ACHN (cell line): Measurements from ENCODE around the gene DHFR2.
"Not testable (repeated sequence)": the region's sequence is repeated elsewhere in the genome, so short reads cannot be mapped to it uniquely, and the experiment has no call there.

Experiments used
- DNase-seq: peaks from one replicate; pipeline ENCODE4 v3.0.0-alpha.2; 2015
- in situ Hi-C: cut with HindIII; loops from 2 replicates; pipeline ENCODE4 v1.10.0; 2017; ENCODE audit warnings: low sequenced_read_pairs, low pct_ligation_motif_present, low pct_unique_long_range_greater_than_20kb

The DHFR2 gene

DNA sequence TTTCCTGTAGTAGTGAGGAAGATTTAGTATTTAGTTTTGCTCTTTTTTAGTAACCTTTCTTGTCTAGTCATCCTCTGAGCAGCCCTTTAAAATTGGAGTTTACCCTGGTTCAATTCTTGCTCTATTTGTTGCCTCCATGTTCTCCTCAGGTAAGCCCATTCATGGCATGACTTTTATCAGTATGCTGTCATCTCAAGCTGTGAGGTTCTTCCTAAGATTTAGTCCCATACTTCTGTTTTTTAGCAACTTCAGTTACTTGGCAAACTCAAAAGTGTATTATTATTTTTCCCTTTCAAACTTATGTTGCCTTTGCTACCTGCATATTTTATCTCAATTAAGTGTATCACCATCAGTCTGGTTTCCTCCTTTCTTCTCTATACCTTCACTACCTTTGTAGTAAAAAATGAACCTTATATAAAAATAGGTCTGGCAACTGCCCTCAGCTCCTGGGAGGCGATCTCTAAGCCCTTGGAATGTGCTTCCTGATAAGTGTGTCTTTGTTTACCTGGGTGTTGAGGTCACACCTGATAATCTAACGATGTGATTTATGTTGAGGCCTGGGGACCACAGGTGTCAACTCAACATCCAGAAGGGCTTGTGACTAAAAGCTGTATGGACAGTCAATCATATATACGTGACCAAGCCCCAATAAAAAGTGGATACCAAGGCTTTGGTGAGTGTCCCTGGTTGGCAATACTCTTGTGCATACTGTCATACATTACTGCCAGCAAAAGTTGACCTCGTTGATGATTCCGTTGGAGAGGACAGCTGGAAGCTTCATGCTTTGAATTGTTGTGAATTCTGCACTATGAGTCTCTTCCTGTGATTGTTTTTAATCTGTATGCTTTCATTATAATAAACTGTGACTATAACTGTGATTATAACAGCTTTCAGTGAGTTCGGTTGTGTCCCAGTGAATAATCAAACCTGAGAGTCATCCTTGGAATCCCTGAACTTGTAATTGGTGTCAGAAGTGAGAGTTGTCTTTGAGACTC is 4.1 kb upstream of the DHFR2 start:
- no peak for DNase-seq
- in situ Hi-C loops, result no loop called here

DNA sequence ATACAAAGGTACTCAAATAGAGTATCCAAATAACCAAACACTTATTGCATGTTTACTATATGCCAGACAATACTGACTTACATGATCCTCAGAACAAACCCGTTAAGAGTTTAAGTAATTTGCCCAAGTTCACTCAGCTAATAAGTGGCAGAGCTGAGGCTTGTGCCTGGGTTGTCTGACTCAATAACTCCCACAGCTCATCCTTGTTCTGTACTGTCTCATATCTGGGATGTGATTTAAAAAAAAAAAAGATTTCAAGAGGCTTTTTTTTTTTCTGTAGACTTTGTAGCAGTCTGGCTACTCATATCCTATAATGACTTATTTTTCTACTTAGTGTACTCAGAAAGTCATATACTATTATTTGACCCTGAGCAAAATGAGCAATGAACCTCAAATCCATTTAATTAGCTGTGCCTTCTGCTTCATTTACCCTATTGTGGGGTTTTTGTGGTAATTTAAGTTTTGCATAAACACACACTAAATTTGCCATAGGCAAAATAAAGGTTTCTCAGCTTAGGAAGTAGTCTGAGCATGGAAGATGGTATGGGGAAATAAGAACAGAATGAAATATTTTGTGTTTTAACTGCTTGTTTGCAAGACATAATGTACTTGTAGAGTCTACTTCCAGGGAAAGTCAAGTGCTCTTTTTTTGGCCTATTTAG is 3.2 kb upstream of the DHFR2 start:
- DNase-seq, result no peak
- in situ Hi-C loops, result no loop called here

- DNase-seq, result no peak
- in situ Hi-C loops, result no loop called here
Measured at GRCh38 chr3:94065122-94065521, 2.4 kb upstream of the DHFR2 start.

DNA sequence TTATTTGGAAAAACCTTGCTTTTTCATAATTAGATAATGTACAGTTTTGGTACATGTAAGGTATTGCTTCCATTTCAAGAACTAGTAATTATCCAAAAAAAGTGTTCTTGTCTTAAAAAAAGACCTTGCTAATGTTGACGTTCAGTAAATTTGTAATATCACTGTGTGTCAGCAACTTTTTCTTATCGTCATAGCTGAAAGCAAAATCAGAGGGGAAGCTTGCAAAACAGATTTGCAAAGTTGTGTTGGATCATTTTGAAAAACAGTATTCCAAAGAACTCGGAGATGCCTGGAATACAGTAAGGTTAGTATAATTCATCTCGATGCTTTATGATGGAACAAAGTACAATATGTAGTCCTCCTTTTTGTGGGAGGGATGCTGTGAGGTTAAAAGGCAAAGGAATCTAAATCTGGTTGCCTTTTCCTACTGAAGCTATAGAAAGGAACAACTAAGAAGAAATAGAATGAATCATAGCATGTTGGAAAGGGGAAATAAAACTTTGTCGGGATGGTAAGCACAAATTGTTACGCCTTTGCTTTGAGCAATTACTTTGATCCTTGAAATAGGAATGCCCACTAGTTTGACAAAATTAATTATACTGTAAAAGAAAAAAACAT is 1.6 kb upstream of the DHFR2 start:
- DNase-seq, result no peak
- in situ Hi-C loops, result no loop called here

- in situ Hi-C loops, result no loop called here
- peak; percentile 4 for DNase-seq
Measured at GRCh38 chr3:94063496-94064119, 892 bp upstream of the DHFR2 start.

DNA sequence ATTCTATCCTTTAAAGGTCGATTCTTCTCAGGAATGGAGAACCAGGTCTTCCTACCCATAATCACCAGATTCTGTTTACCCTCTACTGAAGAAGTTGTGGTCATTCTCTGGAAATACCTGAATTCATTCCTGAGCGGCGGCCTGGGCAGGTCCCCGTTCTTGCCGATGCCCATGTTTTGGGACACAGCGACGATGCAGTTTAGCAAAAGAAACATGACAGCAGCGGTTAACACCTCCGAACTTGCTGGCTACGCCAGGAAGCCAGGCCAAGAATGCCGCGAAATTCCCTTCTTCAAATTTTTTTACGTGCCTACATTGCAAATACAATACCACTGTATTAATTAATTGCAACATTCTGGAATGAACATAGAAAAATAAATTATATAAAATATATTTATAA is 1.4 kb downstream of the DHFR2 start:
- in situ Hi-C loops, result no loop called here
- DNase-seq, result no peak

- in situ Hi-C loops, result no loop called here
- no peak for DNase-seq
Measured at GRCh38 chr3:94050546-94050945, 12.2 kb downstream of the DHFR2 start.

GRCh38 chr3:94049267-94049666 is 13.4 kb downstream of the DHFR2 start:
- no peak for DNase-seq
- in situ Hi-C loops, result no loop called here

- in situ Hi-C loops, result no loop called here
- DNase-seq, result no peak
Measured at GRCh38 chr3:94046533-94046932, 16.2 kb downstream of the DHFR2 start.

DNA sequence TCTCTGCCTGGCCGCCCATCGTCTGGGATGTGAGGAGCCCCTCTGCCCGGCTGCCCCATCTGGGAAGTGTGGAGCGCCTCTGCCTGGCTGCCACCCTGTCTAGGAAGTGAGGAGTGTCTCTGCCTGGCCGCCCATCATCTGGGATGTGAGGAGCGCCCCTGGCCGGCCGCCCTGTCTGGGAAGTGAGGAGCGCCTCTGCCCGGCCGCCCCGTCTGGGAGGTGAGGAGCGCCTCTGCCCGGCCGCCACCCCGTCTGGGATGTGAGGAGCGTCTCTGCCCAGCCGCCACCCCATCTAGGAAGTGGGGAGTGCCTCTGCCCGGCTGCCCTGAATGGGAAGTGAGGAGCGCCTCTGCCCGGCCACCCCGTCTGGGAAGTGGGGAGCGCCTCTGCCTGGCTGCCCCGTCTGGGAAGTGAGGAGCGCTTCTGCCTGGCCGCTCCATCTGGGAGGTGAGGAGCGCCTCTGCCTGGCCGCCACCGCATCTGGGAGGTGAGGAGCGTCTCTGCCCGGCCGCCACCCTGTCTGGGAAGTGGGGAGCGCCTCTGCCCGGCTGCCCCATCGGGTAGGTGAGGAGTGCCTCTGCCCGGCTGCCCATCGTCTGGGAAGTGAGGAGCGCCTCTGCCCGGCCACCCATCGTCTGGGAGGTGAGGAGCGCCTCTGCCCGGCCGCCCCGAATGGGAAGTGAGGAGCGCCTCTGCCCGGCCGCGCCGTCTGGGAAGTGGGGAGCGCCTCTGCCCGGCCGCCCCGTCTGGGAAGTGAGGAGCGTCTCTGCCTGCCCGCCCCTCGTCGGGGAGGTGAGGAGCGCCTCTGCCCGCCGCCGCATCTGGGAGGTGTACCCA is 18.4 kb downstream of the DHFR2 start:
- DNase-seq, in situ Hi-C loops: not testable (repeated sequence)

GRCh38 chr3:94043285-94043684 is 19.4 kb downstream of the DHFR2 start:
- DNase-seq, result no peak
- in situ Hi-C loops, result no loop called here

GRCh38 chr3:94036909-94037507 is 25.7 kb downstream of the DHFR2 start:
- in situ Hi-C loops, result no loop called here
- DNase-seq, result peak; percentile 54

DNA sequence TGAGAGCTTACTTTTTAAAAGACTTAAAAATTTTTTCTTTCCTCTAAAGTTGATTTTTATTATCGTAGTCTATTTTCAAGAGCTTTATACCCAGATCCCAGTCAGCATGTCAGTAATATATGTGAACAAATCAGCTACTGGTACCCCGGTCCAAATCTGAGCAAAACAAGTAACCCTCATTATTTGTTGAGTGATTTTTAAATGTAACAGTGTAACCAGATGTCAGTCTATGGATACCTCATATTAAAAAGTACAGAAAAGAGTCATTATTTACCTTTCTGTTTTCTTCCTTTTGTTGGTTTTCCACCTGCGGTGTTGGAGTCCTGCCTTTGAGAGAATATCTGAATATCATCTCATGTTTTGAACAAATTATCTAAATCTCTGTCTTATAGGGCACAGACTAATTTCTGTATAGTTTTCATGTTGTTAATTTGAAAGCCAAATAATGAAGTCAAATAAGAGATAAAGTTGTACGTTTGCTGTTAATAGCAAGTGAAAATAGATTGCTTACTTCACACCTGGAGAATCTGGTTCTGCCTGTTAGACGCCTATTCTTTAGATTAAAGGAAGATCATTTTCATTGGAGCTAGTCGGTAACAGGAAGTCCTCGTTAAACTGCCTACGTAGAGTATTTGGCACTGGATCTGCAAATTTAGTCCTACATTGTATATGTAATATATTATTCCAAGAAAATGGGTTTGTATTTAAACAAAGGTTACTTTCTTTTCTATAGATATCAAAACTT is 34.5 kb downstream of the DHFR2 start, which contains the start of gene STX19:
STX19 (minus strand) TSS at position 505 of the 745 bp plus-strand sequence. CDS start 13,328 bp downstream, outside the sequence.
- no peak for DNase-seq
- in situ Hi-C loops, result no loop called here

- in situ Hi-C loops, result no loop called here
- no peak for DNase-seq
Measured at GRCh38 chr3:94026623-94027022, 36.1 kb downstream of the DHFR2 start.

- in situ Hi-C loops, result no loop called here
- no peak for DNase-seq
Measured at GRCh38 chr3:94024385-94024784, 38.3 kb downstream of the DHFR2 start.

DNA sequence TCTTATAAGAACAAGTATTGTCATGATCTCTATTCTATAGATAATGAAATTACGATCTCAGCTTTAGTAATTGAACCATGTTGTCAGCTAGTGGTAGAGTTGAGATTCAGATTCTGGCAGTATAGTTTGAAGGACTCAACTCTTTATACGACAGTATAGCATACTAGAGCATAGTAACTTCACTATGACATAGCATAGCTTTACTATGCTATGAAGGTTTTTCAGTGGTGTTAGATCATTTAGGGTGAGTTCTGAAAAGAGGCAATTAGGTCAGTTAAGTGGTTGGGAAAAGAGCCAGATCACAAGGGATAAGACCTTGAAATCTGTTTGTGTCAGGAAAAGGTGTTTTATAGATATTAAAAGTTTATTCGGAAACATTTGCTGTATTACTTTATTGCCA is 42.4 kb downstream of the DHFR2 start:
- DNase-seq, result no peak
- in situ Hi-C loops, result no loop called here

GRCh38 chr3:94019659-94020058 is 43.1 kb downstream of the DHFR2 start:
- DNase-seq, result no peak
- in situ Hi-C loops, result no loop called here
